Suprapubic skin (tissue), 2 donors: ENCODE results near the gene ADGRF3.

Source experiments
- EP300 ChIP-seq: sonication (generic); formaldehyde crosslinking; IDR thresholded peaks from one replicate; pipeline ENCODE4 v1.6.1; 2017; ENCODE audit warnings: antibody characterized with exemption
- POLR2A ChIP-seq, 2 donors: fragments of 450-650 bp; IDR thresholded peaks; one replicate each; pipeline ENCODE4 v1.6.1; 2017; ENCODE audit warnings: antibody characterized with exemption in 2 of 2, mild to moderate bottlenecking in 2 of 2, moderate library complexity in 2 of 2

- TF ChIP-seq POLR2A (IDR thresholded peaks at IDR 0.05) (no peak), EP300 (no peak)
Observed at GRCh38 chr2:26324903-26325302, 21.7 kb downstream of the ADGRF3 start.
